GM23248 (cell line): ENCODE measurements around the gene RPP25L. TPM values are rescaled to one million over a fixed set of nuclear protein-coding genes. Genes with fewer than 3 reads are reported as not detected.

Source experiments
- DNase-seq: peaks from one replicate; pipeline ENCODE4 v3.0.0-alpha.2; 2015
- H2AFZ ChIP-seq: fragments of 200-600 bp; sonication (generic); 2 replicates; pipeline ENCODE4 v1.6.1; 2016; ENCODE audit warnings: antibody characterized with exemption
- H3F3A ChIP-seq: fragments of 200-600 bp; sonication (generic); 2 replicates; pipeline ENCODE4 v1.6.1; 2016; ENCODE audit warnings: mild to moderate bottlenecking, antibody characterized with exemption, mixed run types; ENCODE audit not compliant: insufficient read depth
- H3K27ac ChIP-seq: fragments of 200-600 bp; sonication (generic); 2 replicates; pipeline ENCODE4 v1.5.1; 2016; ENCODE audit warnings: mild to moderate bottlenecking
- H3K27me3 ChIP-seq: fragments of 200-600 bp; sonication (generic); replicated peaks from 2 replicates; pipeline ENCODE4 v1.6.1; 2016; ENCODE audit warnings: mild to moderate bottlenecking; ENCODE audit not compliant: insufficient read depth
- H3K36me3 ChIP-seq: fragments of 200-600 bp; sonication (generic); 2 replicates; pipeline ENCODE4 v1.6.1; 2016; ENCODE audit warnings: low read depth, mild to moderate bottlenecking
- H3K4me1 ChIP-seq: fragments of 200-600 bp; sonication (generic); 2 replicates; pipeline ENCODE4 v1.6.1; 2016; ENCODE audit warnings: mild to moderate bottlenecking; ENCODE audit not compliant: insufficient read depth
- H3K4me2 ChIP-seq: fragments of 200-600 bp; sonication (generic); one replicate; pipeline ENCODE4 v1.6.1; 2016; ENCODE audit warnings: mild to moderate bottlenecking; ENCODE audit not compliant: unreplicated experiment
- H3K4me3 ChIP-seq: fragments of 200-600 bp; sonication (generic); 2 replicates; pipeline ENCODE4 v1.5.1; 2016; ENCODE audit warnings: mild to moderate bottlenecking
- H3K79me2 ChIP-seq: fragments of 200-600 bp; sonication (generic); 2 replicates; pipeline ENCODE4 v1.6.1; 2016; ENCODE audit warnings: mild to moderate bottlenecking; ENCODE audit not compliant: insufficient read depth
- H3K9ac ChIP-seq: fragments of 200-600 bp; sonication (generic); 2 replicates; pipeline ENCODE4 v1.6.1; 2016; ENCODE audit warnings: mild to moderate bottlenecking
- H3K9me2 ChIP-seq: fragments of 200-600 bp; sonication (generic); 2 replicates; pipeline ENCODE4 v1.6.1; 2016; ENCODE audit warnings: mixed run types, mild to moderate bottlenecking, moderate library complexity; ENCODE audit not compliant: insufficient read depth
- H3K9me3 ChIP-seq: fragments of 200-600 bp; sonication (generic); one replicate; pipeline ENCODE4 v1.6.1; 2017; ENCODE audit warnings: low read depth
- H4K20me1 ChIP-seq: fragments of 200-600 bp; sonication (generic); 2 replicates; pipeline ENCODE4 v1.6.0; 2016; ENCODE audit not compliant: insufficient read depth
- EZH2 ChIP-seq: fragments of 200-600 bp; sonication (generic); IDR thresholded peaks from 2 replicates; pipeline ENCODE4 v1.6.1; 2018; ENCODE audit warnings: antibody characterized with exemption, mild to moderate bottlenecking; ENCODE audit not compliant: insufficient read depth, poor library complexity, severe bottlenecking
- EZH2phosphoT487 ChIP-seq: fragments of 200-600 bp; sonication (generic); IDR thresholded peaks from 2 replicates; pipeline ENCODE4 v1.6.1; 2018; ENCODE audit warnings: antibody characterized with exemption, moderate library complexity, mild to moderate bottlenecking, low read depth; ENCODE audit not compliant: insufficient read depth
- whole genome bisulfite sequencing, 2 experiments: methylation state at CpG; one replicate each; pipeline ENCODE4 v1.1.6; 2015 to 2017; ENCODE audit warnings: low lambda C conversion rate in 2 of 2, low coverage in 1 of 2; ENCODE audit errors: missing lambda C conversion rate in 2 of 2; 5-methylcytosine and 5-hydroxymethylcytosine counted together
- in situ Hi-C: fragments of 300-500 bp; cut with MboI; formaldehyde crosslinking; loops from 2 replicates; pipeline ENCODE4 v1.15.0; 2020
- polyA plus RNA-seq: library from polyadenylated mRNA; unstranded; fragments of >200 nt; fragmentation: Nextera tagmentation; extraction: Ambion mirVana; gene quantifications from 2 replicates; pipeline ENCODE4 v1.2.1, GENCODE V29; 2016
- total RNA-seq: library from RNA; depleted of rRNA; stranded (reverse); fragments of >200 nt; shearing (Covaris generic); gene quantifications from 2 replicates; pipeline ENCODE4 v1.2.3, GENCODE V29; 2014

The RPP25L gene
- total and polyA plus RNA-seq, 2 experiments from 2014 or later, result 16.9 to 21.0 TPM

DNA sequence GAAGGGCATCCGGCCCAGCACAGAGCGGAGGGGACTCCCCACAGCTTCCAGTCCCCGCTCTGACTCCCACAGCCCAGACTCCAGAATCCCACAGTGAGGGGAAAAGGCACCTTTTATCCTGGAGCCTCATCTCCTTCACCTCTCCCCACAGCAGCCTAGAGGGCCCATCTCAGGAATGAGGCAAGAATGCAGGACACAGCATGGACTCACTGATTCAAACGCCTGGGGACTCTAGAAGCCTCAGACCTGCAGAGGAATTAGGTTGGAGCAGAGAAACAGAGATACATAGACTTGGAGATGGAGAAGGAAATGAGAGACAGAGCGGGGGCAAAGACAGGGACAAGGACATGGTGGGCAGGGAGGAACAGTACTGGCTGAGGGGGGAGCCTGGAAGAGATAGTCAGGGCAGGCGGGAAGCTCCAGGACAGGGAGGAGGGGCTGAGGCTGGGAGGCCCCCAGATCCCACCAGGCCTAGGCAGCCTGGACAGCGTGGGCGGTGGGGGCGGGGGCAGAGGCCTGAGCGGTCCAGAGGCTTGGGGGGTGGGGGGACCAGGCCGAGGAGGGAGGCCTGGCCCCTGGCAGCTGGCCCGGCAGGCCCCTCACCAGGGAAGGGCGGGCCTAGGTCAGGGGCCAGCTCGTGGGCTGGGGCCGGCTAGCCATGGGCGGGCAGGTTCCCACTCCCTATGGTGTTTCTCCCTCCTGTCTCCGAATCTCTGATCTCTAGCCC is 38.1 kb downstream of the RPP25L start:
- H3K36me3 ChIP-seq, result no peaks in the 10 kb centered on the region
- H3K27ac ChIP-seq, result no peak overlapping the region
- H3K4me2 ChIP-seq, result no peak overlapping the region
- no peak overlapping the region for H3K4me3 ChIP-seq
- TF ChIP-seq EZH2, result no peak
- no peak for TF ChIP-seq EZH2phosphoT487
- H3F3A ChIP-seq, result no peaks in the 10 kb centered on the region
- H3K79me2 ChIP-seq, result no peaks in the 10 kb centered on the region
- H3K4me1 ChIP-seq, result no peaks in the 10 kb centered on the region
- no peak overlapping the region for H2AFZ ChIP-seq
- in situ Hi-C loops, result no loop called here
- H3K9me3 ChIP-seq, result no peaks in the 10 kb centered on the region
- no peak overlapping the region for H3K9ac ChIP-seq
- WGBS, 2 experiments, result 80 to 88% methylated on average over 9 to 17 of the region's 17 CpGs
- no peaks in the 10 kb centered on the region for H3K9me2 ChIP-seq
- H3K27me3 ChIP-seq, result peaks cover 34% of the 10 kb centered on the region
- H4K20me1 ChIP-seq, result no peaks in the 10 kb centered on the region
- no peak for DNase-seq

DNA sequence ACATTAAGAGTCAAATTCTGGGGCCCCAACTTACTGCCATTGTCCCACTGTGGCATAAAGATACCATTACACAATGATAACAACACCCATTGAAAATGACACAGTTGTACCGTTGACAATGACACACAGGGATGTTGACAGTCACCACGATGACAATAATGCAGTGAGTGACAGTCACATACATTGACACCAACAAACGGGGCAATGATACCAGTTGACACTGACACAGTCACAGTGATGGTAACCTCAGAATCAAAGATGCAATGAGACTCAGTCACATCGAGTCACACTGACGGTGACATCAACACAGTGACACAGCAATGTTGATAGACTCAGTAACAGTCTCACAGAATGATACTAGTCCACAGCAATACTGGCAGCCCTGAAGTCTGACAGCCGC is 39.3 kb downstream of the RPP25L start:
- TF ChIP-seq EZH2 (no peak), EZH2phosphoT487 (no peak)
- no peaks in the 10 kb centered on the region for H3K4me1 ChIP-seq
- H3K79me2 ChIP-seq, result no peaks in the 10 kb centered on the region
- H3K9me2 ChIP-seq, result no peaks in the 10 kb centered on the region
- H3K27me3 ChIP-seq, result peaks cover 28% of the 10 kb centered on the region
- H3K4me3 ChIP-seq, result no peak overlapping the region
- in situ Hi-C loops, result no loop called here
- H3F3A ChIP-seq, result no peaks in the 10 kb centered on the region
- no peaks in the 10 kb centered on the region for H3K9me3 ChIP-seq
- H3K9ac ChIP-seq, result no peak overlapping the region
- no peak overlapping the region for H3K27ac ChIP-seq
- no peaks in the 10 kb centered on the region for H3K36me3 ChIP-seq
- H3K4me2 ChIP-seq, result no peak overlapping the region
- WGBS, 2 experiments, result 79% methylated on average over 6 of the region's 6 CpGs
- no peaks in the 10 kb centered on the region for H4K20me1 ChIP-seq
- no peak for DNase-seq
- H2AFZ ChIP-seq, result no peak overlapping the region

DNA sequence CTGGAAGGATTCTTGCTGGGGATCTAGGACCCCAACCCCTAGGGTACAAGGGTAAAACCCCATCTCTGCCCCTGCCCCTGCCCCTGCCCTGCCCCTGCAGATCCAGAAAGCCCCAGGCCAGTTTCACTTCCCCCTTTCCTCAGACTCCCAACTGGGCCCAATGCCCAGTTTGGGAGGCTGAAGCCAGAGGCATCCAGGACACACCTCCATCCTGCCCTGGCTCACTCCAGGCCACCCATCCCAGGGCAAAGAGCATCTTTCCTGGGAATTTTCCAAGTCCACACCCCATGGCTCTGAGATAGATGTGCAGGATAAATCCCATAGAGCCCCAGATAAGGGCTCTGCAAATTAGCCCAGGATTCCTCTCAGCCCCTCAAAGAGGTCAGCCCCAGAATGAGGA is 39.8 kb downstream of the RPP25L start:
- Histone ChIP-seq H3K27me3 (peaks cover 28% of the 10 kb centered on the region), H3K36me3 (no peaks in the 10 kb centered on the region), H3K9me3 (no peaks in the 10 kb centered on the region), H3K27ac (no peak overlapping the region), H3K4me1 (no peaks in the 10 kb centered on the region), H3K9ac (no peak overlapping the region), H3F3A (no peaks in the 10 kb centered on the region), H4K20me1 (no peaks in the 10 kb centered on the region), H3K79me2 (no peaks in the 10 kb centered on the region), H3K4me3 (no peak overlapping the region), H2AFZ (no peak overlapping the region), H3K9me2 (no peaks in the 10 kb centered on the region), H3K4me2 (no peak overlapping the region)
- DNase-seq, result no peak
- in situ Hi-C loops, result no loop called here
- no peak for TF ChIP-seq EZH2
- TF ChIP-seq EZH2phosphoT487, result no peak

DNA sequence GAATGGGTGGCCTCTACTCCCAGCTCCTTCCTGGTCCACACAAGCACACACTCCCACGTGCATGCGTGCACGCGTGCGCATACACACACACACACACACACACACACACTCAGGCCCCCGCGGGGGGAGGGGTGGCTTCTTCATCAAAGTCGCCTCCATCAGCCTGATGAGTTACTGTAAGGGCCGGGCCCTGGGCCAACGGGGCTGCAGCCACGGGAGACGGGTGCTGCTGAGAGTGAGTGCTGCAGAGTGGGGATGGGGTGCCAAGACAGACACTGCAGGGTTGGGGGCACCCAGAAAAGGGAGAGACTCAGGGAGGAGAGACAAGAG is 40.5 kb downstream of the RPP25L start:
- Histone ChIP-seq H2AFZ (no peak overlapping the region), H3K27ac (no peak overlapping the region), H3F3A (no peaks in the 10 kb centered on the region), H3K4me1 (no peaks in the 10 kb centered on the region), H3K9ac (no peak overlapping the region), H3K9me2 (no peaks in the 10 kb centered on the region), H3K4me3 (no peak overlapping the region), H3K36me3 (no peaks in the 10 kb centered on the region), H3K27me3 (peaks cover 26% of the 10 kb centered on the region), H3K4me2 (no peak overlapping the region), H3K9me3 (no peaks in the 10 kb centered on the region), H4K20me1 (no peaks in the 10 kb centered on the region), H3K79me2 (no peaks in the 10 kb centered on the region)
- no peak for DNase-seq
- in situ Hi-C loops, result no loop called here
- no peak for TF ChIP-seq EZH2phosphoT487
- TF ChIP-seq EZH2, result no peak
- WGBS, 2 experiments, result 29 to 48% methylated on average over 6 to 12 of the region's 12 CpGs
